K562 (cell line): Measurements from ENCODE around the gene RREB1. TPM values are rescaled to one million over a fixed set of nuclear protein-coding genes. Genes with fewer than 3 reads are reported as not detected.
A peak's percentile ranks its signal among the peaks of the same experiment; 100 is the strongest.

Experiments
- ASH1L ChIP-seq: fragments of 450-650 bp; IDR thresholded peaks from 2 replicates; pipeline ENCODE4 v1.6.1; 2018; ENCODE audit warnings: borderline replicate concordance, mild to moderate bottlenecking, low read depth; ENCODE audit not compliant: partially characterized antibody
- CCAR2 ChIP-seq: fragments of 200-400 bp; formaldehyde crosslinking; IDR thresholded peaks from 2 replicates; pipeline ENCODE4 v1.6.1; 2017; ENCODE audit warnings: mild to moderate bottlenecking, low read depth, low read length
- CCNT2 ChIP-seq: IDR thresholded peaks from 2 replicates; pipeline ENCODE4 v1.6.1; 2011; ENCODE audit warnings: borderline replicate concordance, low read depth, mild to moderate bottlenecking, moderate library complexity, mixed read lengths, low read length; ENCODE audit not compliant: insufficient read length; ENCODE audit errors: extremely low read depth
- EP400 ChIP-seq: fragments of 450-650 bp; IDR thresholded peaks from 2 replicates; pipeline ENCODE4 v1.6.1; 2017; ENCODE audit warnings: antibody characterized with exemption, mild to moderate bottlenecking, moderate library complexity
- FUS ChIP-seq: fragments of 200-400 bp; formaldehyde crosslinking; optimal IDR thresholded peaks from 2 replicates; pipeline ENCODE3; 2017; ENCODE audit warnings: low read depth, low read length
- HMG20B ChIP-seq: fragments of 250-450 bp; sonication (Bioruptor Pico); IDR thresholded peaks from 2 replicates; pipeline ENCODE4 v1.5.0; 2021; ENCODE audit warnings: mild to moderate bottlenecking
- JUNB ChIP-seq: fragments of 450-650 bp; formaldehyde crosslinking; conservative IDR thresholded peaks from 2 replicates; pipeline ENCODE4 v1.4.0; 2020; ENCODE audit warnings: mild to moderate bottlenecking
- MTA3 ChIP-seq: fragments of 450-650 bp; formaldehyde crosslinking; IDR thresholded peaks from 2 replicates; pipeline ENCODE4 v1.6.1; 2017; ENCODE audit warnings: mild to moderate bottlenecking, borderline replicate concordance
- NR4A1 ChIP-seq, 2 experiments: fragments of 250-450 bp in 1 of 2; fragments of 450-650 bp in 1 of 2; sonication (Bioruptor Pico) in 1 of 2; IDR thresholded peaks; 2 replicates each; pipeline versions ENCODE4 v1.4.0 to v1.6.1; 2016 to 2020; ENCODE audit warnings: mild to moderate bottlenecking in 2 of 2, missing compliant biosample characterization in 1 of 2, missing genetic modification characterization in 1 of 2, moderate library complexity in 1 of 2
- POLR2B ChIP-seq: fragments of 450-650 bp; IDR thresholded peaks from 2 replicates; pipeline ENCODE4 v1.6.1; 2018; ENCODE audit warnings: low read depth; ENCODE audit not compliant: partially characterized antibody
- RFX5 ChIP-seq: IDR thresholded peaks from 2 replicates; pipeline ENCODE4 v1.6.1; 2011; ENCODE audit warnings: low read depth, mild to moderate bottlenecking, improper control_type of control experiment, low read length
- SIX5 ChIP-seq, 2 experiments: IDR thresholded peaks; 2 replicates each; pipeline ENCODE4 v1.6.1; 2011; ENCODE audit warnings: low read length in 2 of 2, borderline replicate concordance in 1 of 2, low read depth in 1 of 2, mild to moderate bottlenecking in 1 of 2, moderate library complexity in 1 of 2; ENCODE audit not compliant: insufficient read depth in 1 of 2
- TCF7 ChIP-seq: sonication (generic); IDR thresholded peaks from 2 replicates; pipeline ENCODE4 v1.6.1; 2016; ENCODE audit warnings: antibody characterized with exemption, borderline replicate concordance
- TEAD2 ChIP-seq: fragments of 450-650 bp; IDR thresholded peaks from 2 replicates; pipeline ENCODE4 v1.6.1; 2016; ENCODE audit warnings: missing genetic modification characterization, control low read depth, missing compliant biosample characterization
- U2AF1 ChIP-seq: fragments of 200-400 bp; formaldehyde crosslinking; optimal IDR thresholded peaks from 2 replicates; pipeline ENCODE3; 2017; ENCODE audit warnings: mild to moderate bottlenecking, low read depth, low read length, moderate library complexity
- ZNF551 ChIP-seq: fragments of 250-450 bp; sonication (Bioruptor Pico); IDR thresholded peaks from 2 replicates; pipeline ENCODE4 v1.5.0; 2021; ENCODE audit warnings: mild to moderate bottlenecking, moderate library complexity
- ZNF77 ChIP-seq: fragments of 250-450 bp; sonication (Bioruptor Pico); IDR thresholded peaks from 2 replicates; pipeline ENCODE4 v1.5.0; 2020
- polyA plus RNA-seq, 8 experiments: library from polyadenylated mRNA; depleted of rRNA in 4 of 8; stranded (reverse) in 5 of 8; unstranded in 3 of 8; fragments of >200 nt; fragmentation: Nextera tagmentation in 2 of 8; fragmentation: Illumina TruSeq in 1 of 8; extraction: Ambion mirVana in 2 of 8; extraction: Trizol in 1 of 8; gene quantifications; 2 replicates each; pipeline versions ENCODE4 v1.2.1 to v1.2.3, GENCODE V29; 2011 to 2014; ENCODE audit warnings: inconsistent platforms in 1 of 8, missing spikeins in 1 of 8
- total RNA-seq, 7 experiments: library from RNA; depleted of rRNA in 6 of 7; stranded (reverse); fragments of >200 nt in 6 of 7; fragmentation: Illumina TruSeq in 2 of 7; extraction: Trizol in 2 of 7; gene quantifications; 2 replicates each; pipeline versions ENCODE4 v1.2.1 to v1.2.3, GENCODE V29; 2011 to 2021; ENCODE audit warnings: low replicate concordance in 1 of 7
- TF ChIP-seq, protein P1 (sequence below): sonication (generic); IDR thresholded peaks from 2 replicates; pipeline ENCODE4 v1.6.1; 2016
- TF ChIP-seq, protein P2 (sequence below): sonication (generic); formaldehyde crosslinking; IDR thresholded peaks from 2 replicates; pipeline ENCODE4 v1.8.1; 2023; ENCODE audit warnings: mild to moderate bottlenecking, missing genetic modification reagents
- TF ChIP-seq, protein P3 (sequence below), 3 experiments: fragments of 200-800 bp in 1 of 3; sonication (Bioruptor generic) in 1 of 3; sonication (generic) in 1 of 3; formaldehyde crosslinking in 1 of 3; IDR thresholded peaks; 2 replicates each; pipeline versions ENCODE4 v1.6.1 to v1.8.0; 2016 to 2022; ENCODE audit warnings: mild to moderate bottlenecking in 2 of 3, missing compliant biosample characterization in 2 of 3, missing genetic modification characterization in 2 of 3, missing genetic modification reagents in 1 of 3

The RREB1 gene
- total and polyA plus RNA-seq, 9 of the 15 experiments (the other 6 are each of a cell fraction or from before 2014, with no cell fraction given), result 3.3 to 64.2 (median 19.3) TPM

DNA sequence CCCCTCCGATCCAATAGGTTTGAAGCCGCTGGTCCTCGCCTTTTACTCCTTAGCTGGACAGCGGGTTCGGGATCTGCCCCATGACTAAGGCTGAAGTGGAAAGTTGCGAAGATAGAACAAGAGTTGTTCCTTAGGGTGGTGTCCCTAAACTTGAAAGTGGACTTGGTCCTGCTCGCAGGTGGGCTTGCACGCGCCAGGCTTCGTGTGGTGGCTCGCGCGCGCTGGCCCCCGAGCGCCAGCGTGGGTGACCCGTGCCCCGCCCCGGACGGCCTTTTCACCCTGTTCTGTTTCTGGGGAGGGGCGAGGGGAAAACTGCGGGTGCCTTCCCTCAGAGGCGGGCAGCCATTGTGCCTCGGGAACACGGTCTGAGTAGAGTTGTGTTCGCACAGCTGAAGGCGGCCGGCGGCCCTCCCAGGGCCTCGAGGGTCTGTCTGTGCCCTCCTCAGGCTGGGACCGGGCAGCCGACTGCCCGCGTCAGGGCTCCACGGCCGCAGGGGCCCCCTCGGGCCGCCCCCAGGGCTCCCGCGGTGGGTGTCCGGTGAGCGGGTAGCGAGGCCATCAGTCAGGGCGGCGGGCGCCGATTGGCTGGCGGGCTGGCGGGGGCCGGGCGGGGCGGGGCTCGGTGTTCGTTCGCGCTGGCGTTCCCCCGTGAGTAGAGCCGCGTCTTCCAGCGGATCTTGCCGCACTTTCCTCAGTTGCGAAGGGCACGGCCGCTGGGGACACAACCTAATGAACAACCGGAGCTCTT is 33.0 kb downstream of the RREB1 start (continued):
- TF ChIP-seq, protein P1, sequence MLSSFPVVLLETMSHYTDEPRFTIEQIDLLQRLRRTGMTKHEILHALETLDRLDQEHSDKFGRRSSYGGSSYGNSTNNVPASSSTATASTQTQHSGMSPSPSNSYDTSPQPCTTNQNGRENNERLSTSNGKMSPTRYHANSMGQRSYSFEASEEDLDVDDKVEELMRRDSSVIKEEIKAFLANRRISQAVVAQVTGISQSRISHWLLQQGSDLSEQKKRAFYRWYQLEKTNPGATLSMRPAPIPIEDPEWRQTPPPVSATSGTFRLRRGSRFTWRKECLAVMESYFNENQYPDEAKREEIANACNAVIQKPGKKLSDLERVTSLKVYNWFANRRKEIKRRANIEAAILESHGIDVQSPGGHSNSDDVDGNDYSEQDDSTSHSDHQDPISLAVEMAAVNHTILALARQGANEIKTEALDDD, result no peak
- TF ChIP-seq, protein P2, sequence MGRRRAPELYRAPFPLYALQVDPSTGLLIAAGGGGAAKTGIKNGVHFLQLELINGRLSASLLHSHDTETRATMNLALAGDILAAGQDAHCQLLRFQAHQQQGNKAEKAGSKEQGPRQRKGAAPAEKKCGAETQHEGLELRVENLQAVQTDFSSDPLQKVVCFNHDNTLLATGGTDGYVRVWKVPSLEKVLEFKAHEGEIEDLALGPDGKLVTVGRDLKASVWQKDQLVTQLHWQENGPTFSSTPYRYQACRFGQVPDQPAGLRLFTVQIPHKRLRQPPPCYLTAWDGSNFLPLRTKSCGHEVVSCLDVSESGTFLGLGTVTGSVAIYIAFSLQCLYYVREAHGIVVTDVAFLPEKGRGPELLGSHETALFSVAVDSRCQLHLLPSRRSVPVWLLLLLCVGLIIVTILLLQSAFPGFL (CRISPR knock-in tag), result 0 out of 2 replicates have a peak, but pooled peaks have one; percentile 28
- no peak for TF ChIP-seq JUNB (CRISPR knock-in tag)
- no peak for TF ChIP-seq ZNF77 (CRISPR knock-in tag)
- TF ChIP-seq MTA3, result peak; percentile 93
- TF ChIP-seq CCAR2, result no peak
- no peak for TF ChIP-seq U2AF1
- TF ChIP-seq TCF7, result no peak
- no peak for TF ChIP-seq ASH1L
- TF ChIP-seq CCNT2, result peak; percentile 72
- 0 out of 2 replicates have a peak, but pooled peaks have one; percentile 78 for TF ChIP-seq HMG20B
- TF ChIP-seq RFX5, result no peak
- TF ChIP-seq EP400, result peak; percentile 69; the same call in 1 of the 2 replicates
- TF ChIP-seq ZNF551 (CRISPR knock-in tag), result no peak
- TF ChIP-seq FUS, result no peak
- peak; percentile 70 for TF ChIP-seq POLR2B
- no peak for TF ChIP-seq TEAD2 (tag)
- TF ChIP-seq, protein P3, sequence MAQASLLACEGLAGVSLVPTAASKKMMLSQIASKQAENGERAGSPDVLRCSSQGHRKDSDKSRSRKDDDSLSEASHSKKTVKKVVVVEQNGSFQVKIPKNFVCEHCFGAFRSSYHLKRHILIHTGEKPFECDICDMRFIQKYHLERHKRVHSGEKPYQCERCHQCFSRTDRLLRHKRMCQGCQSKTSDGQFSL (CRISPR knock-in tag; IDR thresholded peaks at IDR 0.05), result no peak
- TF ChIP-seq, protein P3 (tag; IDR thresholded peaks at IDR 0.05), result no peak
- TF ChIP-seq SIX5 (IDR thresholded peaks at IDR 0.05; ENCODE audit: borderline replicate concordance in 1 of 2, insufficient read depth in 1 of 2, low read depth in 1 of 2, low read length in 2 of 2), result no peak
- TF ChIP-seq NR4A1 (CRISPR knock-in tag; IDR thresholded peaks at IDR 0.05), result peak; percentile 96; the same call in 1 of the 2 replicates
- TF ChIP-seq NR4A1 (tag; IDR thresholded peaks at IDR 0.05), result peak; percentile 89
